GM23338 (cell line): ENCODE measurements around the gene BNIP3. TPM values are rescaled to one million over a fixed set of nuclear protein-coding genes. Genes with fewer than 3 reads are reported as not detected.
A peak's percentile ranks its signal among the peaks of the same experiment; 100 is the strongest.

Experiments
- ATAC-seq: fragments of 200-7000 bp; cut with Tn5 transposase; 3 replicates; pipeline ENCODE4 v1.9.1; 2020
- DNase-seq: peaks from one replicate; pipeline ENCODE4 v3.0.0-alpha.2; 2015; ENCODE audit warnings: low spot score
- H2AFZ ChIP-seq: fragments of 200-600 bp; sonication (generic); 2 replicates; pipeline ENCODE4 v1.8.0; 2016; ENCODE audit warnings: antibody characterized with exemption, mild to moderate bottlenecking, moderate library complexity
- H3F3A ChIP-seq: fragments of 200-600 bp; sonication (generic); replicated peaks from 2 replicates; pipeline ENCODE4 v1.8.0; 2017; ENCODE audit warnings: antibody characterized with exemption, mixed run types, low read depth
- H3K27ac ChIP-seq: fragments of 200-600 bp; sonication (generic); 2 replicates; pipeline ENCODE4 v1.6.1; 2016; ENCODE audit warnings: low read depth
- H3K27me3 ChIP-seq: fragments of 200-600 bp; sonication (generic); 2 replicates; pipeline ENCODE4 v1.8.0; 2016; ENCODE audit warnings: mild to moderate bottlenecking, mixed run types, moderate library complexity; ENCODE audit not compliant: insufficient read depth
- H3K36me3 ChIP-seq: fragments of 200-600 bp; sonication (generic); 2 replicates; pipeline ENCODE4 v1.8.0; 2016; ENCODE audit warnings: mild to moderate bottlenecking; ENCODE audit not compliant: insufficient read depth
- H3K4me1 ChIP-seq: fragments of 200-600 bp; sonication (generic); 2 replicates; pipeline ENCODE4 v1.8.0; 2016; ENCODE audit warnings: mild to moderate bottlenecking, moderate library complexity; ENCODE audit not compliant: insufficient read depth
- H3K4me2 ChIP-seq: fragments of 200-600 bp; sonication (generic); 2 replicates; pipeline ENCODE4 v1.7.1; 2017; ENCODE audit warnings: mixed run types
- H3K4me3 ChIP-seq: fragments of 200-600 bp; sonication (generic); 2 replicates; pipeline ENCODE4 v1.6.1; 2016; ENCODE audit warnings: mixed run types
- H3K79me2 ChIP-seq: fragments of 200-600 bp; sonication (generic); replicated peaks from 2 replicates; pipeline ENCODE4 v1.8.0; 2017; ENCODE audit warnings: mild to moderate bottlenecking; ENCODE audit not compliant: insufficient read depth
- H3K9me2 ChIP-seq: fragments of 200-600 bp; sonication (generic); 2 replicates; pipeline ENCODE4 v1.8.0; 2017; ENCODE audit not compliant: insufficient read depth
- H4K20me1 ChIP-seq: fragments of 200-600 bp; sonication (generic); replicated peaks from 2 replicates; pipeline ENCODE4 v1.8.0; 2017; ENCODE audit warnings: mild to moderate bottlenecking; ENCODE audit not compliant: insufficient read depth
- H3K27ac Mint-ChIP-seq: 2 replicates; pipeline ENCODE4 v1.8.0; 2020; ENCODE audit warnings: inconsistent platforms, mild to moderate bottlenecking, moderate library complexity, mixed read lengths
- H3K27me3 Mint-ChIP-seq: 3 replicates; pipeline ENCODE4 v1.8.0; 2022; ENCODE audit warnings: low read depth, mild to moderate bottlenecking, moderate library complexity, mixed read lengths, inconsistent platforms; ENCODE audit not compliant: insufficient read depth, poor library complexity
- H3K36me3 Mint-ChIP-seq: 3 replicates; pipeline ENCODE4 v1.8.0; 2021; ENCODE audit warnings: low read depth, mild to moderate bottlenecking, inconsistent platforms, moderate library complexity, mixed read lengths
- H3K4me1 Mint-ChIP-seq: 3 replicates; pipeline ENCODE4 v1.8.0; 2020; ENCODE audit warnings: mild to moderate bottlenecking, inconsistent platforms, mixed read lengths
- H3K4me3 Mint-ChIP-seq: 3 replicates; pipeline ENCODE4 v1.8.0; 2021; ENCODE audit warnings: moderate library complexity, mild to moderate bottlenecking, inconsistent platforms, mixed read lengths
- H3K9me3 Mint-ChIP-seq: 3 replicates; pipeline ENCODE4 v1.8.0; 2020; ENCODE audit warnings: moderate library complexity, mild to moderate bottlenecking, inconsistent platforms, mixed read lengths
- CREB1 ChIP-seq: fragments of 250-450 bp; sonication (Bioruptor Pico); IDR thresholded peaks from 2 replicates; pipeline ENCODE4 v1.5.0; 2020; ENCODE audit warnings: low read depth, mild to moderate bottlenecking, moderate library complexity
- EZH2 ChIP-seq: fragments of 200-600 bp; sonication (generic); IDR thresholded peaks from one replicate; pipeline ENCODE4 v1.8.0; 2017; ENCODE audit warnings: antibody characterized with exemption, mild to moderate bottlenecking, low read depth; ENCODE audit not compliant: unreplicated experiment
- JUNB ChIP-seq: IDR thresholded peaks from one replicate; pipeline ENCODE4 v1.6.1; 2016; ENCODE audit warnings: antibody characterized with exemption; ENCODE audit not compliant: unreplicated experiment
- NANOG ChIP-seq: IDR thresholded peaks from 2 replicates; pipeline ENCODE4 v1.6.1; 2016; ENCODE audit warnings: antibody characterized with exemption, borderline replicate concordance
- POLR2AphosphoS5 ChIP-seq: IDR thresholded peaks from 2 replicates; pipeline ENCODE4 v1.6.1; 2016; ENCODE audit warnings: antibody characterized with exemption, low read depth
- STAT1 ChIP-seq: IDR thresholded peaks from one replicate; pipeline ENCODE4 v1.6.1; 2016; ENCODE audit warnings: antibody characterized with exemption; ENCODE audit not compliant: unreplicated experiment
- ZNF114 ChIP-seq: fragments of 250-450 bp; sonication (Bioruptor Pico); IDR thresholded peaks from 2 replicates; pipeline ENCODE4 v1.5.0; 2020; ENCODE audit warnings: mild to moderate bottlenecking, moderate library complexity
- ZNF331 ChIP-seq: fragments of 250-450 bp; sonication (Bioruptor Pico); IDR thresholded peaks from 2 replicates; pipeline ENCODE4 v1.5.0; 2020; ENCODE audit warnings: low read depth, mild to moderate bottlenecking, moderate library complexity
- ZNF462 ChIP-seq: fragments of 250-450 bp; sonication (Bioruptor Pico); IDR thresholded peaks from 2 replicates; pipeline ENCODE4 v1.5.0; 2020; ENCODE audit warnings: mild to moderate bottlenecking, moderate library complexity
- polyA plus RNA-seq: library from polyadenylated mRNA; unstranded; fragments of >200 nt; fragmentation: Nextera tagmentation; extraction: Ambion mirVana; gene quantifications from 2 replicates; pipeline ENCODE4 v1.2.1, GENCODE V29; 2016
- total RNA-seq: library from RNA; depleted of rRNA; stranded (reverse); fragments of >200 nt; shearing (Covaris generic); gene quantifications from 2 replicates; pipeline ENCODE4 v1.2.3, GENCODE V29; 2014

BNIP3 gene
- total and polyA plus RNA-seq, 2 experiments from 2014 or later: 46.3 to 75.0 TPM

GRCh38 chr10:132007681-132008080 lies 26.0 kb upstream of the BNIP3 start (continued):
- TF ChIP-seq ZNF462 (CRISPR knock-in tag) (no peak), STAT1 (no peak), POLR2AphosphoS5 (no peak), ZNF114 (CRISPR knock-in tag) (no peak), ZNF331 (CRISPR knock-in tag) (no peak)

GRCh38 chr10:132006966-132007365 lies 25.2 kb upstream of the BNIP3 start:
- Histone ChIP-seq H4K20me1 (no peaks in the 10 kb centered on the region), H3K9me2 (no peaks in the 10 kb centered on the region), H2AFZ (no peak overlapping the region), H3K4me3 (no peak overlapping the region), H3K4me1 (peaks cover 51% of the 10 kb centered on the region), H3K27ac (peak overlapping the region; percentile 5; the same call in 1 of the 2 replicates), H3K79me2 (no peaks in the 10 kb centered on the region), H3K36me3 (no peaks in the 10 kb centered on the region), H3K27me3 (no peaks in the 10 kb centered on the region), H3K4me2 (peak overlapping the region; percentile 41), H3F3A (no peaks in the 10 kb centered on the region; the same call in 1 of the 2 replicates)
- Mint-ChIP-seq H3K36me3 (peaks cover 11% of the 10 kb centered on the region), H3K27me3 (peaks cover 8% of the 10 kb centered on the region), H3K9me3 (peaks cover 11% of the 10 kb centered on the region), H3K4me3 (no peak overlapping the region), H3K4me1 (peaks cover 65% of the 10 kb centered on the region), H3K27ac (peak overlapping the region; percentile 16; the same call in 1 of the 2 replicates)
- ATAC-seq: peak; percentile 88
- DNase-seq: peak; percentile 84
- TF ChIP-seq ZNF462 (CRISPR knock-in tag): no peak
- no peak for TF ChIP-seq CREB1 (CRISPR knock-in tag)
- TF ChIP-seq NANOG: no peak
- TF ChIP-seq STAT1: no peak
- TF ChIP-seq ZNF331 (CRISPR knock-in tag): no peak
- TF ChIP-seq POLR2AphosphoS5: no peak
- TF ChIP-seq EZH2: no peak
- TF ChIP-seq JUNB: no peak
